KBM-7 (cell line): ENCODE results near the gene GSG1.
"Not testable (repeated sequence)": the region's sequence is repeated elsewhere in the genome, so short reads cannot be mapped to it uniquely, and the experiment has no call there.

Source experiments
- DNase-seq: peaks from one replicate; pipeline ENCODE4 v3.0.0-alpha.2; 2015
- in situ Hi-C: fragments of 300-500 bp; cut with MboI; formaldehyde crosslinking; loops from 2 replicates; pipeline ENCODE4 v1.14.3; 2020; ENCODE audit warnings: low sequenced_read_pairs, low pct_unique_long_range_greater_than_20kb, mixed read lengths

The GSG1 gene

GRCh38 chr12:13097491-13098011 lies 5.9 kb downstream of the GSG1 start:
- in situ Hi-C loops: loop anchor here (10.0 kb wide), 1 partner anchor 107 kb away; no protein-coding TSS in a partner anchor
- DNase-seq: peak; percentile 82

GRCh38 chr12:13095266-13095995 lies 8.0 kb downstream of the GSG1 start:
- DNase-seq: no peak
- in situ Hi-C loops: loop anchor here (10.0 kb wide), 1 partner anchor 109 kb away; no protein-coding TSS in a partner anchor

DNA sequence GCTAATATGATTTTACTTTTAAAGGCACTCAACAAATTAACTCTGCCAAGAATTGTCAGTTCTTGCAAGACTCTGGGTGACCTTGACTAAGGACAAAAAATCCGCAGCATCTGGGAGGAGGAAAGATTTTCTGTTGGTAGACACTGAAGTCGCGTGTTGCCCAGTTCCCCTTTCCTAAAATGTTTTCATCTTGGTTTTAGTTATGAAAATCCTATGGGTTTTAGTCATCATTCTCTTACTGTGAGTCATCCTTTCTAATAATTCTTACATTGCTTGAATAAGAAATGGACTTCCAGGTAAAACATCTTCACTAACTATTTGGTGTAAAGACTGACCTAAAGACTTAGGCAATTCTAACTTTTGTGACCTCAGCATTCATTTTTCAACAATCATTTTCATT lies 9.1 kb downstream of the GSG1 start:
- in situ Hi-C loops: loop anchor here (10.0 kb wide), 1 partner anchor 110 kb away; no protein-coding TSS in a partner anchor
- peak; percentile 56 for DNase-seq

GRCh38 chr12:13093848-13094220 lies 9.6 kb downstream of the GSG1 start:
- DNase-seq: no peak
- in situ Hi-C loops: loop anchor here (10.0 kb wide), 1 partner anchor 111 kb away; no protein-coding TSS in a partner anchor

DNA sequence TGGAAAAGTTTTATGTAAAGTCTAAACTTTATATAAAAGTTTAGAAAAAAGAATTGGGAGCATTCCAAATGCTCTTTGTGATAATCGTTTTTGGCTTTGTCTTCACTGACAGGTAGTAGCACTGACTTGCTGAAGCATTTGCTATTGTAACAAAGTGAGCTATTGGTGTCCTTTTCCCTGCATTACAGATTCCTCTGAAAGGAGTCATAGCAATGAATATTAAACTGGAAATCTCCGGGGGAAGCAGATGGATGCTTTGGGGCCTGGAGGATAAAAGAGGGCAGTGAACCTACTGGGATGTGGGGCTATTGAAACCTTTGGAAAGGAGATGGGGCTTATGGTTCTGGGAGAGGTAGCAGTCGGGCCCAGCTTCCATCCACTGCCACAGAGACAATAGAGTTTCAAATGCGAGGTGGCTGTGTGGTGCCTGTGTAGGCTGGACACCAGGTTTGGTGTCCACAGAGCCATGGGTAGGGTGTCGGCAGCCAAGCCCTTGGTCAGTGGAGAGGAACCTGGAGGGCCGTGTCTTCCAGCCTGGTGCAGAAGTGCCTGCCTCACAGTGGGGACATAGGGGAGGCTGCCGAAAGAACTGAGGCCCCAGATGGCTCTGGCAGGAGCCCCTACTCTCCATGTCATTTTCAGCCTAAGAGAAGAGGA lies 10.1 kb downstream of the GSG1 start:
- no peak for DNase-seq
- in situ Hi-C loops: loop anchor here (10.0 kb wide), 1 partner anchor 111 kb away; no protein-coding TSS in a partner anchor

DNA sequence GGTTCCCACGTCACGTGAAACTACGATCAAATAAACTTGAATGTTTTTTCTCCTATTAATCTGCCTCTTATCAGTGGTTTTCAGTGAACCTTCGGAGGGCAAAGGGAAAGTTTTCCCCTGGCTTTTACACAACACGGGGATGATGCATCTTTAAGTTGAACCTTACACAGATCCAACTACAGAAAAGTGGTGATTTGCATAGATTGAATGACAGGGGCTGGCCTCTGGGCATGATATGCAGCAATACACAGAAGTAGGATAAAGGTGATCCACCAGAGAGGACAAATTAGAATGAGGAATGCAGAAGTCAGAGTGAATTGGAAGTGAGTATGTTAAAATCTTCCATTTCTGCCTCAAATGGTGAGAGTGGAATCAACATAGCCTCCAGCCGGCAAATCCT lies 11.6 kb downstream of the GSG1 start:
- in situ Hi-C loops: loop anchor here (10.0 kb wide), 1 partner anchor 113 kb away; no protein-coding TSS in a partner anchor
- DNase-seq: no peak

DNA sequence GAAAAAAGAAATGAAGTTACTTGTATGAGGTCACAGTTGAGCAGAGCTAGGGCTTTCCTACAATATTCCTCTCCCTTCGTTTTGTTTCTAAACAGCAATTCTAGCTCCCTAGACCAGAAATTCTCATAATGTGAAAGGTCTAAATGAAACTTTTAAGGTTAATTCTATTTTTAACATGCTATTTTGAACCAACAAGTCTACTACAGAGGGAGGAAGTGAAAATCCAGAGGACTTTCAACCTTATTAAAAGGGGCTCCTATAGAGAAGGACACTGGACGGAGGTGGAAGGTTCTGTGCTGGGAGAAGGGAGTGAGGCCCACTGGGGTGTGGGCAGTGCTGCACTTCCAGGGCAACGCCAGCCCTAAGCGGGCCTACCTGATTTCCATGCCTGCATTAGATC lies 13.4 kb downstream of the GSG1 start:
- no peak for DNase-seq
- in situ Hi-C loops: loop anchor here (10.0 kb wide), 1 partner anchor 115 kb away; no protein-coding TSS in a partner anchor

- DNase-seq: no peak
- in situ Hi-C loops: no loop called here
These were observed 15.0 kb downstream of the GSG1 start for GRCh38 chr12:13088496-13088895.

GRCh38 chr12:13087766-13088165 lies 15.7 kb downstream of the GSG1 start:
- DNase-seq: no peak
- in situ Hi-C loops: no loop called here

DNA sequence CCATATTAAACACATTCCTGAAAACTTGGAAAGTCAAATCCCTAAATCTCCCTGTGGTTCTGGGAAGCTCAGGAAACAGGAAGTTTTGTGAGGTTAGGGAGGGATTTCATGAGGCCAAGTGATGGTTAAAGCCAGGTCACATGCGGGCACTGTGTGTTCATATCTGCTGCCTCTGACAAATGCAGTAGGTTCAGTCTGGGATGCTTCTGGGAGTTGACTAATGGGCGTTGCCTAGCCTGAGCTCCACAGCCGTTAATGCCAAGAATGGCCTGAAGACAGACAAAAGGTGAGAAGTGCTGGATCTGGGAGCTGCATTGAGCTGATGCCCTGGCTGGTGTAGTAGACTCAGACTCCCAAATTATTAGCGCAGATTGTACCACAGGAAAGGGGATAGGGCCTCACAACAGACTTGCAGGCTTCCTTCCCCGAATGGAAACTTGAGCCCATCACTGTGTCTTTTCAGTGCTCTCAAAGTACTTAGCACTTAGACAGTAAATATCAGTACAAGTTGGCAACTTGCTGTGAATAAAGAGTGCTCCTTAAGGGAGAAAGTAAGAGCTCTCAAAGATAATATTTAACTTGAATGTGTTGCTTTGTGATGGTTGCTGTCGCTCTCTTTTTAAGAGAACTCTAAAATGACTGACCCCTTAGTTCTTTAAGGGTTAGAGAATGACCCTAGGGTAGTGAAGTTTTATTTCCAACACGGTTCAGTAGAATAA lies 17.3 kb downstream of the GSG1 start:
- in situ Hi-C loops: no loop called here
- no peak for DNase-seq

- DNase-seq: no peak
- in situ Hi-C loops: no loop called here
These were observed 18.4 kb downstream of the GSG1 start for GRCh38 chr12:13084898-13085640.

DNA sequence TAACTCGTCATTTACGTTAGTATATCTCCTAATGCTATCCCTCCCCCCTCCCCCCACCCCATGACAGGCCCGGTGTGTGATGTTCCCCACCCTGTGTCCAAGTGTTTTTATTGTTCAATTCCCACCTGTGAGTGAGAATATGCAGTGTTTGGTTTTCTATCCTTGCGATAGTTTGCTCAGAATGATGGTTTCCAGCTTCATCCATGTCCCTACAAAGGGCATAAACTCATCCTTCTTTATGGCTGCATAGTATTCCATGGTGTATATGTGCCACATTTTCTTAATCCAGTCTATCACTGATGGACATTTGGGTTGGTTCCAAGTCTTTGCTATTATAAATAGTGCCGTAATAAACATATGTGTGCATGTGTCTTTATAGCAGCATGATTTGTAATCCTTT lies 19.8 kb downstream of the GSG1 start:
- in situ Hi-C loops, DNase-seq: not testable (repeated sequence)

DNA sequence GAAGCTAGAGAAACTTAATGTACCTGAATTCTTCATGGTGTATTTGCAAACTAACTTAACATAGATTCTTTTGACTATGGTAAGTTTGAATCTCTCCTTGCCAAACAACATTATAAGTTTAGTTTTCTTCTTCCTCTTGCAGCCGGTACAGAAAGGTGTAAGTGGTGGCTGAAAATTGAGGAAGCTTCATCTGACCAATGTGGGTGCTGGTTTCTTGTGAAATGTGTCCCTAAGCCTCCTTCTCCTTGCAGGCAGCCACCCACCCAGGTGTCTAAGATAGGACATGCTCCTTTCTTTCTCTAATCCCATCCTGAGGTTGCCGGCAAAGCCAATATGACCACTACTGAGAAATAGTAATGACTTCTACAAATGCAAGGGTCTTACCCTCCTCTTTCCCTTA lies 20.6 kb downstream of the GSG1 start:
- in situ Hi-C loops: no loop called here
- peak; percentile 35 for DNase-seq

GRCh38 chr12:13080266-13080665 lies 23.2 kb downstream of the GSG1 start:
- in situ Hi-C loops: no loop called here
- DNase-seq: no peak

GRCh38 chr12:13079440-13079906 lies 24.0 kb downstream of the GSG1 start:
- no peak for DNase-seq
- in situ Hi-C loops: no loop called here

DNA sequence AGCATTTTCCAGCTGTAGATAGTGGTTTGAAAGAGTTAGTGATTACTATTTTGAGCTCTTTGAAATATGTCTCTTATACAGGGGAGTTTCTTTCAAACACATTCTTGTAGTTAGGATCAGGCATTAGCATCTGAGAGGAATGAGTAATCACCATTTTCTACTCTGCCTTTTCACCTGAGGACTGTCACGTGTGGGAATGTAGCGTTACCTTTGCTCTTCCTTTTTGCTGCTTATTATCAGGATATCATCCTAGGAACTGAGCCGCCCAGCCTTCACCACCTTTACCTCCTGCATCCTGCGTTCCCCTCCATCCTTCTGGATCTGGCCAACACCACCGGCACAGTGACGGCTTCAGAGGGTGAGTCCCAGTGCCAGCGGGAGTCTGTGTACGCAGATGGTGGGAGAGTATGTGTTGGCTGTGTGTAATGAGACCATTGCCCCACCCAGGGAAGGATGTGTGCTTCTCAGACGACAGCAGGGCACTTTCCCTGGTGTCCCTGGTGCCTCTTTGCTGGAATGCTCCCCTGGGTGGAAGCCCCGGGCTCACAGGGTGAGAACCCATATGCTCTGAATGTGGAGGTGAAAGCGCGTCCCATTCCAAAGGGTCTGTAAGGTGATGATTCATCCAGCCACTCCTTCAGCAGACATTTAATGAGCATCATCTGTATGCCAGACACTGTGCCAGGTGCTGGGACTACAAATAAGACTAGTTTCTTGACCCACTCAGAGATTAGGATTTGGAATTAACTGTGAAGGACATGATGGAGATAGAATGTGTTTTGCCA lies 27.5 kb downstream of the GSG1 start:
- no peak for DNase-seq
- in situ Hi-C loops: no loop called here

DNA sequence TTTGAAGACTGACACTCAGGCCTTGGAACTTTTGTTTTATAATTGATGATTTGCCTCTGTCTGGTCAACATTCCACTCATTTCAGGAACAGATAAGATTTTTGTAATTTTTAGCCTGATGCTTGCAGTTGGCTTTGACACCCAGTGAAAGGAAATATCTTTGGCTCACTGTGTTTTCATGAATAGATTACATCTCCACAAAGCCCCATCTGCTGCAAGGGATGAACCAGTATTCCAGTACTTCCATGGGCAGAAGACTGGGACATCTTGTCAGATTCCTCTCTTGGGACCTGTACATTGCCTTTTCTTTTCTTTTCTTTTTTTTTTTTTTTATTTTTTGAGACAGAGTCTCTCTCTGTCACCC lies 28.4 kb downstream of the GSG1 start:
- in situ Hi-C loops: no loop called here

GRCh38 chr12:13074396-13075117 lies 28.9 kb downstream of the GSG1 start:
- in situ Hi-C loops: no loop called here
- DNase-seq: no peak

More for the DNA sequence above, 28.4 kb downstream of the GSG1 start:
- no peak for DNase-seq
